Measurements from ENCODE around the gene CACNA2D2. TPM values are rescaled to one million over a fixed set of nuclear protein-coding genes. Genes with fewer than 3 reads are reported as not detected.

CACNA2D2 gene
- total RNA-seq, 1 experiment from 2014 or later: 27.7 TPM

GRCh38 chr3:50356553-50356952 lies 146.9 kb downstream of the CACNA2D2 start:
- no peak overlapping the region for H3K4me2 ChIP-seq (ENCODE audit: insufficient read depth, insufficient read length, low read length)
- H2BK120ac ChIP-seq (ENCODE audit: low read depth, low read length, poor library complexity, severe bottlenecking): no peak overlapping the region
- no peak for DNase-seq
- H3K79me1 ChIP-seq (ENCODE audit: insufficient read depth, low read depth, low read length, poor library complexity, severe bottlenecking): peaks cover 6% of the 10 kb centered on the region
- H3K36me3 Mint-ChIP-seq (ENCODE audit: insufficient read depth in 1 of 3, low read depth in 3 of 3): peaks cover 13 to 28% (median 27%) of the 10 kb centered on the region in 3 experiments
- peaks cover 4% of the 10 kb centered on the region; the same call in 1 of the 2 replicates for H3K4me1 ChIP-seq (ENCODE audit: insufficient read depth, low read length)
- no peak overlapping the region for H2BK12ac ChIP-seq (ENCODE audit: insufficient read length, low read depth, low read length)
- H3K23me2 ChIP-seq (ENCODE audit: insufficient read length, low read depth, low read length, poor library complexity, severe bottlenecking): peaks cover 5% of the 10 kb centered on the region
- peak overlapping the region in 1 of 2 experiments; percentile 42; a peak in 3 of 5 replicates for H3K4me3 Mint-ChIP-seq
- peaks cover 9% of the 10 kb centered on the region; the same call in 1 of the 2 replicates for H3K79me2 ChIP-seq (ENCODE audit: insufficient read depth, low read length)
- no peak overlapping the region for H2AK5ac ChIP-seq (ENCODE audit: insufficient read length, low read length)
- H4K8ac ChIP-seq (replicated peaks; ENCODE audit: insufficient read length, low read depth, low read length): no peak overlapping the region
- H3K56ac ChIP-seq (ENCODE audit: insufficient read length, low read depth, low read length): no peak overlapping the region
- H3K14ac ChIP-seq (ENCODE audit: insufficient read depth, low read length): no peak overlapping the region
- no peaks in the 10 kb centered on the region for H3K9me3 ChIP-seq (ENCODE audit: control insufficient read depth, low read depth, low read length)
- H3K27me3 Mint-ChIP-seq (ENCODE audit: low read depth): no peaks in the 10 kb centered on the region; the same call in 1 of the 2 replicates
- H3K23ac ChIP-seq (ENCODE audit: insufficient read length, low read depth, low read length): no peak overlapping the region
- H3K18ac ChIP-seq (ENCODE audit: insufficient read length, low read depth, low read length): no peak overlapping the region
- H2BK5ac ChIP-seq (ENCODE audit: insufficient read length, low read length): no peak overlapping the region
- H2BK15ac ChIP-seq (ENCODE audit: low read depth, low read length): no peak overlapping the region
- TF ChIP-seq CTCF (conservative IDR thresholded peaks at IDR 0.05): no peak
- H4K20me1 ChIP-seq (ENCODE audit: control insufficient read depth, insufficient read depth, insufficient read length): no peaks in the 10 kb centered on the region
- H4K91ac ChIP-seq (ENCODE audit: insufficient read length, low read depth, low read length): no peak overlapping the region
- no CpG with 5 or more reads among the region's 5 CpGs for WGBS (ENCODE audit: extremely low coverage, insufficient read length, low lambda C conversion rate)
- H3K4ac ChIP-seq (ENCODE audit: low read depth, low read length): no peak overlapping the region
- peaks cover 29 to 32% of the 10 kb centered on the region in 2 experiments for H3K4me1 Mint-ChIP-seq
- no peaks in the 10 kb centered on the region for H3K9me3 Mint-ChIP-seq
- no peak overlapping the region for H3T11ph ChIP-seq (ENCODE audit: low read length)
- H2AFZ ChIP-seq (ENCODE audit: low read length): no peak overlapping the region
- H3K27ac ChIP-seq (ENCODE audit: insufficient read length, low read depth, low read length): no peak overlapping the region
- no peak overlapping the region for H3K9ac ChIP-seq (ENCODE audit: extremely low read depth, insufficient read length, low read length)
- no peaks in the 10 kb centered on the region for H3K27me3 ChIP-seq (ENCODE audit: insufficient read depth, low read length)
- no peak overlapping the region for H4K5ac ChIP-seq (ENCODE audit: insufficient read length, low read depth, low read length)
- no peak overlapping the region for H2BK20ac ChIP-seq (ENCODE audit: low read depth, low read length, poor library complexity, severe bottlenecking)
- no peak overlapping the region for H3K27ac Mint-ChIP-seq
